K562 (cell line): Measurements from ENCODE around the gene EMC6. TPM values are rescaled to one million over a fixed set of nuclear protein-coding genes. Genes with fewer than 3 reads are reported as not detected.
A peak's percentile ranks its signal among the peaks of the same experiment; 100 is the strongest.

Experiments used
- ADNP ChIP-seq: fragments of 200-800 bp; sonication (Bioruptor generic); IDR thresholded peaks from 2 replicates; pipeline ENCODE4 v1.6.1; 2016; ENCODE audit warnings: missing genetic modification characterization, missing compliant biosample characterization
- ARID4B ChIP-seq: sonication (generic); formaldehyde crosslinking; IDR thresholded peaks from 2 replicates; pipeline ENCODE4 v1.8.0; 2022; ENCODE audit warnings: mild to moderate bottlenecking, missing genetic modification reagents
- BRF1 ChIP-seq: IDR thresholded peaks from 3 replicates; pipeline ENCODE4 v1.6.1; 2011; ENCODE audit warnings: borderline replicate concordance, mild to moderate bottlenecking; ENCODE audit not compliant: insufficient read length; ENCODE audit errors: extremely low read depth
- CHD2 ChIP-seq: IDR thresholded peaks from 2 replicates; pipeline ENCODE4 v1.6.1; 2011; ENCODE audit warnings: low read depth, low read length
- GATA2 ChIP-seq: sonication (generic); formaldehyde crosslinking; IDR thresholded peaks from 2 replicates; pipeline ENCODE4 v1.4.0; 2020; ENCODE audit warnings: mild to moderate bottlenecking, missing genetic modification reagents
- GTF2F1 ChIP-seq: IDR thresholded peaks from 2 replicates; pipeline ENCODE4 v1.6.1; 2011; ENCODE audit warnings: low read depth, low read length, improper control_type of control experiment
- NCOA2 ChIP-seq, 2 experiments: fragments of 450-650 bp; IDR thresholded peaks; 2 replicates each; pipeline ENCODE4 v1.6.1; 2018; ENCODE audit warnings: mild to moderate bottlenecking in 2 of 2, moderate library complexity in 1 of 2; ENCODE audit not compliant: partially characterized antibody in 2 of 2
- POU5F1 ChIP-seq: fragments of 150-350 bp; IDR thresholded peaks from 2 replicates; pipeline ENCODE4 v1.6.1; 2014; ENCODE audit warnings: borderline replicate concordance, low read length, low read depth, mild to moderate bottlenecking; ENCODE audit not compliant: partially characterized antibody
- SMAD1 ChIP-seq: fragments of 150-350 bp; IDR thresholded peaks from 2 replicates; pipeline ENCODE4 v1.6.1; 2014; ENCODE audit warnings: low read length, low read depth; ENCODE audit not compliant: partially characterized antibody
- SUPT5H ChIP-seq: fragments of 450-650 bp; IDR thresholded peaks from 2 replicates; pipeline ENCODE4 v1.6.1; 2016
- ZNF224 ChIP-seq: sonication (generic); formaldehyde crosslinking; IDR thresholded peaks from 2 replicates; pipeline ENCODE4 v1.8.0; 2022; ENCODE audit warnings: mild to moderate bottlenecking, missing genetic modification reagents
- ZNF407 ChIP-seq: fragments of 450-650 bp; IDR thresholded peaks from 2 replicates; pipeline ENCODE4 v1.6.1; 2016; ENCODE audit warnings: low read depth
- ZNF444 ChIP-seq: fragments of 250-450 bp; sonication (Bioruptor Pico); IDR thresholded peaks from 2 replicates; pipeline ENCODE4 v1.4.0; 2020; ENCODE audit warnings: mild to moderate bottlenecking, moderate library complexity
- ZNF76 ChIP-seq: fragments of 250-450 bp; sonication (Bioruptor Pico); IDR thresholded peaks from 2 replicates; pipeline ENCODE4 v1.4.0; 2020; ENCODE audit warnings: mild to moderate bottlenecking, moderate library complexity, borderline replicate concordance
- polyA plus RNA-seq, 8 experiments: library from polyadenylated mRNA; depleted of rRNA in 4 of 8; stranded (reverse) in 5 of 8; unstranded in 3 of 8; fragments of >200 nt; fragmentation: Nextera tagmentation in 2 of 8; fragmentation: Illumina TruSeq in 1 of 8; extraction: Ambion mirVana in 2 of 8; extraction: Trizol in 1 of 8; gene quantifications; 2 replicates each; pipeline versions ENCODE4 v1.2.1 to v1.2.3, GENCODE V29; 2011 to 2014; ENCODE audit warnings: inconsistent platforms in 1 of 8, missing spikeins in 1 of 8
- total RNA-seq, 7 experiments: library from RNA; depleted of rRNA in 6 of 7; stranded (reverse); fragments of >200 nt in 6 of 7; fragmentation: Illumina TruSeq in 2 of 7; extraction: Trizol in 2 of 7; gene quantifications; 2 replicates each; pipeline versions ENCODE4 v1.2.1 to v1.2.3, GENCODE V29; 2011 to 2021; ENCODE audit warnings: low replicate concordance in 1 of 7

The EMC6 gene
- total and polyA plus RNA-seq, 9 of the 15 experiments (the other 6 are each of a cell fraction or from before 2014, with no cell fraction given) = 2.9 to 136 (median 24.9) TPM

- TF ChIP-seq ZNF407 (no peak), BRF1 (no peak), GTF2F1 (no peak), NCOA2 (IDR thresholded peaks at IDR 0.05; ENCODE audit: partially characterized antibody in 2 of 2) (no peak), ADNP (tag) (no peak), ZNF76 (CRISPR knock-in tag) (no peak), CHD2 (no peak), SMAD1 (no peak), ARID4B (CRISPR knock-in tag) (no peak), GATA2 (CRISPR knock-in tag) (peak; percentile 79), POU5F1 (no peak), ZNF444 (CRISPR knock-in tag) (no peak), ZNF224 (CRISPR knock-in tag) (no peak), SUPT5H (no peak)
Measured at GRCh38 chr17:3639981-3640596, 28.5 kb upstream of the EMC6 start (continued).
